GM19240 (cell line): ENCODE results near the gene ARMH1.
"Not testable (repeated sequence)": the region's sequence is repeated elsewhere in the genome, so short reads cannot be mapped to it uniquely, and the experiment has no call there.

Experiments
- DNase-seq: peaks from one replicate; pipeline ENCODE4 v3.0.0; 2011; ENCODE audit warnings: low spot score; ENCODE audit not compliant: insufficient read length

ARMH1 gene

DNA sequence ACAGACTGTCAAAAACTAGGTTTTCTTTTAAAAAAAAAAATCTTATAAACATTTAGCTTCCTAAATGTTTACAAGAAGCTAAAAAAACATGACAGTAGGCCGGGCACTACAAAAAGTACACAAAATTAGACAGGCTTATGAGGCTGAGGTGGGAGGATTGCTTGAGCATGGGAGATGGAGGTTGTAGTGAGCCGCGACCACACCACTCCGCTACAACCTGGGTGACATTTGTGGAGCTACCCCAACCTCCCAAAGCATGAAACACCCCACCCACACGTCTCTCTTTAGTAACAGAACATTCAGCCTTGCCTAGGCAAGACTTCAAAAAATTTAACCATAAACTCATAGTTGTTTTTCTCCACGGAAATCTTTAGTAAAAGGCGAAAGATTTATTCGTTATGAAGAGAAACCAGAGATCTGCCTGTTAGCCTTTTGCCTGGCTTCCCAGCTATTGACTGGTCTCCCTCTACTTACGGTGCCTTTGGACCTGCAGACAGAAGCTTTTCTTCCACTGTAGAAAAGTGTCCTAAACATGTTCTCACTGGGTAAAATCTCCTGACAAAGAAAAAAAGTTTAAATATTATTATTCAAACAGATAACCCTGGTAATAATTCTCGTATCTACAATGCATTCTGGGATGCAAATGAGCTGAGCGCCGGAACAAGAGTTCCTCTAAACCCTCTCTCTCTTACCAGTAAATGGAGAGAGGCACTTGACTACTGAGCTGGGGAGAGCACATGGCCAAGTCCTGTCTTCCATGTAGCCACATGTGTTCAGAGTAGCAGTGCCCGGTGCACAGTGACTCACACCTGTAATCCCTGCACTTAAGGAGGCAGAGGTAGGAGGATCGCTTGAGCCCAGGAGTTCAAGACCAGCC, 47.2 kb downstream of the ARMH1 start:
- DNase-seq = peak; percentile 91

DNA sequence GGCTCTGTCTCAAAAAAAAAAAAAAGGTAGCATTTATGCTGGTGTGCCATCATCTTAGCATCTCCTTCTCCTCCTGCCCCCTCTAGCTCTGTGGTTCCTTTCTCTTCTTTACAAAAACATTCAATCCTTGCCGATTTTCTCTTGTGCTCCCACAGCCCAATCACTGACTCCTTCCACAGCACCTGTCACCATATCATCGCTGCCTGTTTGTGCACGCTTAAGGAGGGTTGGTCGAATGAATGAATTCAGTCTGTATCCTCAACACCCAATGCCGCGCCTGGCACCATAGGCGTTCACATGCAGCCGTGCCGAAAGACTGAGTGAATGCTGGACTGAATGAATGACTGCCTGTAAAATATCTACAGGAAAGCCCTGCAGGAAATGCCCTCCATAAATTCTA, 48.5 kb downstream of the ARMH1 start:
- DNase-seq = no peak

DNA sequence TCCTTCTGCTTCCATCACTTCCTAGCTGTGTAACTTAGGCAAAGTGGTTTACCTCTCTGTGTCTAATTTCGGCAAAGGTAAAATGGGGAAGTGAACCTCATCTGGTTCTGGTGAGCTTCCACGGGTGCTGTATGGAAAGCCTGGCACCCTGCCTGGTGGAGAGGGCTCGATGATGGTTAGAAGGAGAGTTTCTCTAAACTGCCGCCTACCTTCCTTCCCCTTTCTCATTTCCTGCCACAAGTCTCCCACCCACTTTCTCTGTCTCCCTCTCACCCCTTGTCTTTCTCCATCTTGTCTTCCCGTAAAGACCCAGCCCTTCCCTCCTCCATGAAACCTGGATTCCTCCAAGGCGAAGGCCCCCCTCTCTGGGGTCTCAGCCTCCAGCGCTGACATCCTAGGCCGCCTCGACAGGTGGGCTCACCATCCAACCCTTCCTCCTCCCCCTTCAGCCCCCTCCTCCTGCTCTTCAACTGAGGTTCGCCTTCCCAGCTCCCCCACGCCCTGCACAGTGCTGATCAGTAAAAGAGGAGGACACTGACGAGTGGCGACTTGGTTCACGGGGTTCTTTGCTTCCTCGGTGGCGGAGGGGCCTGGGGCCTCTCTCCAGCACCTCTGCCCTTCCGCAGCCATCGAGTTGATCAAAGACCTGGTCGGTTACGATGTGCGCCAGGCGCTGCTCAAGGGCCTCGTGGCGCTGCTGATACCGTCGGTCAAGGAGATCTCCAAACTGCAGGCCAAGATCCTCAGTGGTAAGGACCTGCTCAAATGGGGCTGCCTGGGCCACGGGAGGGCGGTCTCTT, 49.2 kb downstream of the ARMH1 start:
- DNase-seq = peak; percentile 57

DNA sequence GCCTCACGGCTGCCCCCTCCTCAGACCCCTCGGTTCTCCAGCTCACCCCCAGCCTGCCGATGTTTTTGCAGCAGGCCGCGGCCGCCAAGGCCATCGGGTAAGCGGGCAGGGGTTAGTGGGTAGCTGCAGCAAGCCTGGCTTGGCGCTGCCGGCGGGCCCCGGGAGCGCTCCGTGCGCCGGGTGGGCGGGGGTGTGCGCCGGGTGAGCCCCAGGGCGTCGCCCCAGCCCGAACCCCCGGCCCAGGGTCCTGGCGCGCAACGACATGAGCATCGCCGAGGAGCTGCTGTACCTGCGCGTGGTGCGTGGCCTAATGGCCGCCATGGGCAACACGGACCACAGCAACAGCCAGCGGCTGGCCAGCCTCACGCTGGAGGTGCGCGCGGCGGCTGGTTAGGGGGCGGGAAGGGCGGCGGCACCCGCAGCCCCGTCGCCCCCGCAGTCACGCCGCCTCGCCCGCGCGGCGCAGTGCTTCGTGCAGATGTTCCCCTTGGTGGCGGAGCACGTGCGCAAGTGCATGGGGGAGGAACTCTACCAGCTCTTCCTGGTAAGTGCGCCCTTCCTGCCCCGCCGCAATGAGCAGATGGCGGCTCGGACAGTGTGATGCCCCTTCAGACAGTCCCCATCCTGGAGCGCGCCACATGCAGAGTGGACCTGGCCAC, 49.9 kb downstream of the ARMH1 start:
- no peak for DNase-seq

DNA sequence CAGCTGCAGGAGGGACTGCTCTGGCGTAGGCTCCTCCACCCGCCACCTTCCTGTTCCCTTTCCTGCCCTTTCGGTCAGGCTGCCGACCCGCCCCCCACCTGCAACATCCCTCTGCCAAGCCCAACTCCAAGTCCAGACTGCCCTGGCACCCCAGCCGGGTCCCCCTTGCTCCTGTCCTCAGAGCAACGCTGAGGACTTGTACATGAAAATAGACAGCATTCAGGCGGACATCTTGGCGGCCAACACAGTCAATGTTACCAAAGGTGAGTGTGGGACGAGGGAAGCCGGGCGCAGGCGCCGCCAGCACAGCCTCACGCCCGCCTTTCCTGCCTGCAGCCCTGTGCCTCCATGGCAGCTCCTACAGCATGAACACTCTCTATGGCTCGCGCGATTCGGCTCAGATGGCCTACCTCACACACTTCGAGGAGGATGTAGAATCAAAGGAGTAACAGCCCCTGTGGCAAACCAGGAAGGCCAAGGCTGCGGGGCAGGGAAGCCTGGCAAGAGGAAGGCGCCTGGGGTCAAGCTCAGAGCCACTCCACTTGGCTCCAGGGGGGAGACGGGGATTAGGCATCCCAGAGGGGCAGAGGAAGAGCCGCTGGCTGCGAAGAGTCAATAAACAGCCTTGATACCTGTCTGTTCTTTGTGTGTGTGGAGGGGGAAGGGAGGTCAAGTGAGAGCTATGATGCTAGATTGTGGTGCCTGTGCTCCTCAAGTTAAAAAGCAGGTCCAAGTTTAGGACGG, 50.6 kb downstream of the ARMH1 start:
- no peak for DNase-seq

DNA sequence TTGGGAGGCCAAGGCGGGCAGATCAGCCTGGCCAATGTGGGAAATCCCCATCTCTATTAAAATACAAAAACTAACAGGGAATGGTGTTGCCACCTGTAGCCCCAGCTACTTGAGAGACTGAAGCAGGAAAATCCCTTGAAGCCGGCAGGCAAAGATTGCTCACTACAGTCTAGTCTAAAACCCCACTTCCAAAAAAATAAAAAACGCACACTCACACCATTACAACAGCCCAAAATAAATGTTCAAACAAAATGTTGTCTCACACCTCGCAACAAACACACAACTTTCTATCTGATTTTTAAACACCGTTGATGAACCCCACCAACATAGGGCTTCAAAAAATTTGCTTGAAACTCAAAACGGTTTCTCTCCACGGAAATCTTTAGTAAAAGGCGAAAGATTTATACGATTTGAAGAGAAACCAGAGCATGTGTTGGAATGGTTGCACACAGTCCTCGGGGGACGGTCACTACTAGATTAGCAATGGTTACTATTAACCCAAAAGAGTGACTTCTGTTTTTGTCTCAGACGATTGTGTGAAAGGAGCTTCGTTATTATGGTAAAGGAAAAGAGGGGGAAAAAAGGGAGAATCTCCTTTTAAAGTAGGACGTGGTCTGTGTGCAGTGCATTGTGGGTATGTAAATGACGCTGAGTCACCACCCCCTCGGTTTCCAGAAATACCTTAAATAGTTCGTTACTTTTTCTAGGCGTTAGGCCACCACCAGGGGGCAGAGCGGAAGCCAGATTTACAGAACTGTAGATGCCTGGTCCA, 56.4 kb downstream of the ARMH1 start, which contains the start of gene RNU5D-1:
Gene RNU5D-1, minus strand, starts transcription at position 430 of the 772 bp plus-strand sequence.
- DNase-seq = peak; percentile 83

DNA sequence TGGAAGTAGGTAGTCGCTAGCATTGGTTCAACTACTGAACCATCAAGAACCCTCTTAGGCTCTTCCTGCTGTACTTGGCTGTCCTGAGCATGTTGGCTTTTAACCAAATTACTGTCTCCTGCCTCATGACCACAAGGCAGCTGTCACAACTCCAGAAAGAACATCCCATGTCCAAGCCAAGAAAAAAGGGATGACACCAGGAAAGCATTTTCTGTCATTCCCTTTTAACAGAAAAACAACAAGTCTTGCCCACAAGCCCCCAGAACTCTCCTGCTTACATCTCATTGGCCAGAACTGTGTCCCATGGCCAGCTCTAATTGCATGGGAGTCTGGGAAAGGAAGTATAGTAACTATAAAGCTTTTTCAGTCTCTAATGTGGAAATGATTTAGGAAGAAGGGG, 58.9 kb downstream of the ARMH1 start:
- no peak for DNase-seq

DNA sequence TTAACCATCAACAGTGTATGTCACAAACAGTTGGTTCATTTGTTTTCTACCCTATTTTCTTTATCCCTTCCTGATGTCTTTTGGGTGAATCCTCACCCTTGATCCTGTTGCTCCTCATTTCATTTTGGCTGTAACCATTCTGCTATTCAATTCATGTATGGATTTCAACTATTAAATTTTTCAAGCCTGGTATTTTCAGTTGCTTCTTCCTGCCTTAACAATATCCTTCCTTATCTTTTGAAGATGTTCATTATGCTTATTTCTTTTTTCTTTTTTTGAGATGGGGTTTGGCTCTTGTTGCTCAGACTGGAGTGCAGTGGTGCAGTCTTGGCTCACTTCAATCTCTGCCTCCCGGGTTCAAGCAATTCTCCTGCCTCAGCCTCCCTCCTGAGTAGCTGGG, 59.3 kb downstream of the ARMH1 start:
- no peak for DNase-seq

DNA sequence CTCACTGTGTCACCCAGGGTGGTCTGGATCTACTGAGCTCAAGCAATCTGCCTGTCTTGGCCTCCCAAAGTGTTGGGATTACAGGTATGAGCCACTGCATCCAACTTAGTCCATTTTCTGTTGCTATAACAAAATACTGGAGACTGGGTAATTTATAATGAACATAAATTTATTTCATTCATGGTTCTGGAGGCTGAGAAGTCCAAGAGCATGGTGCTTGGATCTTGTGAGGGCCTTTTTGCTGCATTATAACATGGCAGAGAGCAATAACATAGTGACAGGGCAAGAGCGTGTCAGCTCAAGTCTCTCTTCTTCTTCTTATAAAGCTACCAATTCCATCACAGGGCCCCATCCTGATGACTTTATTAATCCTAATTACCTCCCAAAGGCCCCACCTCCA, 61.5 kb downstream of the ARMH1 start:
- no peak for DNase-seq

DNA sequence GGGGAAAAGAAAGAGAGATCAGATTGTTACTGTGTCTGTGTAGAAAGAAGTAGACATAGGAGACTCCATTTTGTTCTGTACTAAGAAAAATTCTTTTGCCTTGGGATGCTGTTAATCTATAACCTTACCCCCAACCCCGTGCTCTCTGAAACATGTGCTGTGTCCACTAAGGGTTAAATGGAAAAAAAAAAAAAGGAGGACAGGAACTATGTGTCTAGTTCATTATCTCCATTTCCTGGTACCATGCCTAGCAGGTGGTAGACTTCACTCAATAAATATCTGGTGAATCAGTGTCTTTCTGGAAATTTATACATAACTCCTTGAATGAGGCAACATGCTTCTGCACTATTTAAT, 64.4 kb downstream of the ARMH1 start:
- DNase-seq = not testable (repeated sequence)

DNA sequence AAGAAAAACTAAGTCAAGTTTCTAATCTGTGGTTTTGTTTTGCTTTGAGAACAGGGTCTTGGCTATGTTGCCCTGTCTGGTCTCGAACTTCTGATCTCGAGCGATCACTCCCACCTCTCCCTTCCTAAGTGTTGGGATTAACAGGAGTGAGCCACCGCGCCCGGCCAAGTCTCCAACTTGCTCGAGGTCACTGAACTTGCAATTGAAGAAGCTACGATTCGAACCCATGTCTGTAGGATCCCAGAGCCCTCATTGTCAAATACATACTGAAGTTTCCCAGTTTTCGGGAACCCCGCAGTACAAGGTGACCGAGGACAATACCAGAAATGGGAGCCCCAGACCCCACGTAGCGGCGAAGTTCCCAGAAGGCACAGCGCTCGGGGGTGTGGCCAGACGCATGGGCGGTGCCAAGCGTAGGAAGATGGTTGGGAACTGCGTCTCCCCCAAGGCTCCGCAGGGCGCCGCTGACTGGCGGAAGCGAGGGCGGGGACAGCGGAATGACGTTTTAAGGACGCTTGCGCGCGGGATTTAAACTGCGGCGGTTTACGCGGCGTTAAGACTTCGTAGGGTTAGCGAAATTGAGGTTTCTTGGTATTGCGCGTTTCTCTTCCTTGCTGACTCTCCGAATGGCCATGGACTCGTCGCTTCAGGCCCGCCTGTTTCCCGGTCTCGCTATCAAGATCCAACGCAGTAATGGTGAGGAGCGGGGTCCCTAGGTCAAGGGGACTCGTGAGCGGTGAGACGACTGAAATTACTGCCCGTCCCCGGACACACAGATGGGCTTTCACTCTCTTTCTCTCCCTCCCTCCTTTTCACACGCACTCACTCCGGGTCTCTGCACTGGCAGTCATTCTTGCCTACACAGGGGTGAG, 65.0 kb downstream of the ARMH1 start, which contains the start of gene KIF2C:
Gene KIF2C, plus strand, starts transcription at position 531 of the 872 bp plus-strand sequence. Its CDS starts 96 bp downstream, at position 627.
- peak; percentile 99 for DNase-seq

DNA sequence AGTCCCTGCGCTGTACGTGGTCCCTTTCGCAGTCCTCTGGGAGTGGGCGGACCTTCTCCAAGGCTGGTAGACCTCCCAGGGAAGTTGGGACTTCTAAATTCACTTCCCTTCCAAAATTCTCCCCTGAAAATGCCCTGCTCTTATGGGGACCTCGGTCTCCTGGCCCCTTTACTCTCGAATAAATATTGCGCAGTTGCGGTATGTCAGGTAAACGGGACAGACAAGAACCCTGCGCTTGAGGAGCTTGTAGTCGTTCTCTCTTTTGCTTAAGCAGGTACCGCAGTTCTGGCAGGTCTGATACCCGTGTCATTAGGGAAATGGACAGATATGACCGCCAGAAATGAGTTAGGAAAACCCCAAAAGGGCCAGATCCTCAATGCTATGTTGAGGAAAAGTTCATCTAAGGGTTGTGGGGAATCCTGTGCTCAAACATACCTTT, 65.7 kb downstream of the ARMH1 start:
- DNase-seq = no peak

DNA sequence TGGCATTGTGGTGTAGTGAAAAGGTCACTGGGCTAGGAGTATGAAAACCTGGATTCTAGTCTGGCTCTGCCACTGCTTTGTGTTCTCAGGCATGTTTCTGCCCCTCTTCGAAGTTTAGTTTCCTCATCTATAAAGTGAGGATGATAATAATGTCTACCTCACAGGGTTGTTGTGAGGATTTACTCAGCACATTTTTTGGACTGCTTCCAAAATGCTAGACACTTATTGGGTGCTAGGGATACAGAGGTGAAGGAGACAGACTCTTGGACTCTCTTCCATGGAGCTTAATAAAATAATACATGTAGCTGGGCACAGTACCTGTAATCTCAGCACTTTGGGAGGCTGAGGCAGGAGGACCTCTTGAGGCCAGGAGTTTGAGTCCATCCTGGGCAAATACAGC, 68.7 kb downstream of the ARMH1 start:
- DNase-seq = no peak

DNA sequence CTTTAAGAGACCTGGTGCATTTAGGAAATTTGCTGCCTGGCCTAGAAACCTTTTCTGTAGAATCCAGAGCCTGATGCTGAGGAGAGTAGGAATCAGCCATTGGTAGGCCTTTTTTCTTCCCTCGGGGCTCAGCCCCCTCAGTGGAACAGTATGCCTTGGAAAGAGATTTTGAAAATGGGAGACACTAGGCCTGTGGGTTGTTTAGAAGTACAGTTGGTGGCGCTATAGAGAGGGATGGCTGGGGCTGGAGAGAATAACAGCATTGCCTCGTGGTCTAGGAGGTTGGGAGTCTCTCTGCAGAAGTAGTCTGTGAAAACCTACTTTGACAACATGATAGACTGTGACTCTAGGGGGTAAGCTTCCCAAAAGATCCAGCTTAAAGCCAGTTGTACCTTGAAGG, 73.4 kb downstream of the ARMH1 start:
- no peak for DNase-seq

DNA sequence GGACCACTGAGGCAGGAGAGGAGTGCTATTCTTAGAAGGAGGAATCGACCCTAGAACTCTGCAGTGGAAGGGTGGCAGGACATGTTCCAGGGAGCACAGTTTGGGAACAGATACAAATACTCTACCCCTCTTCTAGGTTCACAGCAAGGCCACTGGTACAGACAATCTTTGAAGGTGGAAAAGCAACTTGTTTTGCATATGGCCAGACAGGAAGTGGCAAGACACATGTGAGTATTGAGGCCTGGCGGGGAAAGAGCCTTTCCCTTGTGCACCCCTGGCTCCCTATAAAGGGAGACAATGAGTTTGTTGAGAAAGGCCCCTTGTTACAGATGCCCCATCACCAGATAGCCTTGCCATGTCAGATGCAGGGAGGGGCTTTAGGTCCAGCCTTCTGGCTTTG, 82.9 kb downstream of the ARMH1 start:
- no peak for DNase-seq

DNA sequence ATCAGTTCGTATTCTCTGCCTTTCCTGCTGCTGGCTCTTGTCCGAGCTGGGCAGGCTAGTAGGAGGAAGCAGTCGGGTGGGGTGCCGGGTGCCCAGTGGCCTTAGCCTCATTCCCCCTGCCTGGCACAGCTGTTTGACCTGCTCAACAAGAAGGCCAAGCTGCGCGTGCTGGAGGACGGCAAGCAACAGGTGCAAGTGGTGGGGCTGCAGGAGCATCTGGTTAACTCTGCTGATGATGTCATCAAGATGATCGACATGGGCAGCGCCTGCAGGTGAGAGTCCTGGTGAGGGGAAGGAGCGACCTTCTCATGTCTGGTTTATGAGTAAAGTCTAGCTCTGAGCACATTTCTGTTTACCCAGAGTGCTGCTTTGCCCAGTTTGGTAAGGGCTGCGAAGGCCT, 84.6 kb downstream of the ARMH1 start:
- DNase-seq = no peak

DNA sequence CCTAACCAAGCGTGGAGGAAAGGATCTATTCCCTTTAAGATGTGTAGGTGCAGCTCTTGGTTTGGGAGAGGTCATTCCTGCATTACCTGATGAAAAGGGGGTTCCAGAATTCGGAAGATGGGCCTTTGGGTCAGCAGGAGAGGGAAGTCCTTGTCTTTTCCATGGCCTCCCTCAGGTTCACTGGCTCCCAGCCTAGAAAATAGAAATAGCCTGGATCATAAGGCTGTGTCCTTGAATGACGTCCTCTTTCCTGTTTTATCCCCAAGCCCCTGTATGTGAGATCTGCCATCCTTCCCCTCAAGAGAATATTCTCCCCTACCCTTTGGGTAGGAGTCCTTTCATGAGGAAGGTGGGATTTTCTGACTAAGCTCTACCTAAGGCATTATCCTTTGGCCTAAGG, 86.4 kb downstream of the ARMH1 start:
- no peak for DNase-seq

DNA sequence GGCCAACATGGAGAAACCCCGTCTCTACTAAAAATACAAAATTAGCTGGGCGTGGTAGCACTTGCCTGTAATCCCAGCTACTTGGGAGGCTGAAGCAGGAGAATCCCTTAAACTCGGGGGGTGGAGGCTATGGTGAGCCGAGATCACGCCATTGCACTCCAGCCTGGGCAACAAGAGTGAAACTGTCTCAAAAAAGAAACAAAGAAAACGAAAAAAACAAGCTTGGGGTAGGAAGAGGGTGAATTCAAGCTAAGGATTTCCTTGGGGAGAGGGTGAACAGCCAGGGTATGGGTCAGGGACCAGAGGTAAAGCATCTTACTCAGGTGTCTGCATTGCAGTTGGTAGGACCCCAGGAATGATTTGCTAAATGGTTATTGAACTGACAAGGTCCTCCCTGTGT, 91.9 kb downstream of the ARMH1 start:
- DNase-seq = not testable (repeated sequence)
